ENCODE measurements around the gene MLF2. TPM values are rescaled to one million over a fixed set of nuclear protein-coding genes. Genes with fewer than 3 reads are reported as not detected.

The MLF2 gene
- total and polyA plus RNA-seq, 9 of the 15 experiments (the other 6 are each of a cell fraction or from before 2014, with no cell fraction given) = 11.4 to 190 (median 139) TPM

DNA sequence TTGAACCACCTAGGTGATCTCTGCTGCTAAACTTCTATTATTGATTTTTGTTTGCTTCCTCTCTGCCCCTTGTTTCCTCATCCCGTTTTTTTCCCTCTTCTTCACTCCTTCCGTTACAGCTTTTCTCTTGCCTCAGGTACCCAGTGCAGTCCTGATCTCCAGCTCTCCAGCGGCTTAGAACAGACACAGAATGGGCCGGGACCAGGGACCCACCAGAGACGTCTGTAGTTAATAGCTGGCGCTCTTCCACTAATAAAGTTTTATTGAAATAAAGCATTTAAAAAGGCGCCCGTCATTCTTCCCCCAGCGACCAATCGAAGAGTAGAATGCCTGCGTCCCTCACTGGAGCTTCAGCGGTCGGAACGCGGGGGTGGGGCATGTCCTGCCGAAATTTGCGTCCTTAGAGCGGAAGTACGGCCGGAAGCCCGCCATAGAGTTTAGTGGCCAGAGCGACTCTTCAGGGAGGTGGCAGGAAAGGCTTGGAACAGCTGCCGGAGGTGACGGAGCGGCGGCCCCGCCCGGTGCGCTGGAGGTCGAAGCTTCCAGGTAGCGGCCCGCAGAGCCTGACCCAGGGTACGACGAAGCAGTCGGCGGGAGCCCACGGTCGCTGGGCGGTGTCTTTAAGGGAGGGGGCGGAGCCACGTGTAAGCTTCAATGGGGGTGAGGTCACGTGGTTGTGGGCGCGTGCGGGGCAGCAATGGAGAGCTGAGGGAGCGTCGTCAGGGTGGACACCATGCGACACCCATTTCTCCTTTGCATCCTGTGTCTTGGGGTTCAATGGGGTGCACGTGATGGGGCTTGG, 29.1 kb downstream of the MLF2 start, which contains the start of gene COPS7A (continued):
- TF ChIP-seq CXXC5 (CRISPR knock-in tag; IDR thresholded peaks at IDR 0.05) (peak; percentile 93), ZNF175 (CRISPR knock-in tag; IDR thresholded peaks at IDR 0.05; ENCODE audit: low read depth) (no peak), BCL6 (CRISPR knock-in tag; IDR thresholded peaks at IDR 0.05) (no peak), FOXJ2 (tag; IDR thresholded peaks at IDR 0.05) (peak; percentile 71; the same call in 1 of the 2 replicates), ZNF76 (CRISPR knock-in tag; IDR thresholded peaks at IDR 0.05; ENCODE audit: borderline replicate concordance) (no peak), CBX5 (IDR thresholded peaks at IDR 0.05; ENCODE audit: borderline replicate concordance, low read depth) (no peak), RB1 (IDR thresholded peaks at IDR 0.05; ENCODE audit: low read depth) (peak; percentile 73), PML (IDR thresholded peaks at IDR 0.05; ENCODE audit: low read length) (peak; percentile 19; the same call in 1 of the 2 replicates), GATAD2A (IDR thresholded peaks at IDR 0.05) (no peak), HMG20A (CRISPR knock-in tag; conservative IDR thresholded peaks at IDR 0.05) (no peak), HDAC1 (IDR thresholded peaks at IDR 0.05) (peak in 1 of 2 experiments; percentile 81; a peak in 2 of 4 replicates), MBD2 (IDR thresholded peaks at IDR 0.05; ENCODE audit: borderline replicate concordance, low read depth) (peak; percentile 77)
- TF ChIP-seq, protein P1, sequence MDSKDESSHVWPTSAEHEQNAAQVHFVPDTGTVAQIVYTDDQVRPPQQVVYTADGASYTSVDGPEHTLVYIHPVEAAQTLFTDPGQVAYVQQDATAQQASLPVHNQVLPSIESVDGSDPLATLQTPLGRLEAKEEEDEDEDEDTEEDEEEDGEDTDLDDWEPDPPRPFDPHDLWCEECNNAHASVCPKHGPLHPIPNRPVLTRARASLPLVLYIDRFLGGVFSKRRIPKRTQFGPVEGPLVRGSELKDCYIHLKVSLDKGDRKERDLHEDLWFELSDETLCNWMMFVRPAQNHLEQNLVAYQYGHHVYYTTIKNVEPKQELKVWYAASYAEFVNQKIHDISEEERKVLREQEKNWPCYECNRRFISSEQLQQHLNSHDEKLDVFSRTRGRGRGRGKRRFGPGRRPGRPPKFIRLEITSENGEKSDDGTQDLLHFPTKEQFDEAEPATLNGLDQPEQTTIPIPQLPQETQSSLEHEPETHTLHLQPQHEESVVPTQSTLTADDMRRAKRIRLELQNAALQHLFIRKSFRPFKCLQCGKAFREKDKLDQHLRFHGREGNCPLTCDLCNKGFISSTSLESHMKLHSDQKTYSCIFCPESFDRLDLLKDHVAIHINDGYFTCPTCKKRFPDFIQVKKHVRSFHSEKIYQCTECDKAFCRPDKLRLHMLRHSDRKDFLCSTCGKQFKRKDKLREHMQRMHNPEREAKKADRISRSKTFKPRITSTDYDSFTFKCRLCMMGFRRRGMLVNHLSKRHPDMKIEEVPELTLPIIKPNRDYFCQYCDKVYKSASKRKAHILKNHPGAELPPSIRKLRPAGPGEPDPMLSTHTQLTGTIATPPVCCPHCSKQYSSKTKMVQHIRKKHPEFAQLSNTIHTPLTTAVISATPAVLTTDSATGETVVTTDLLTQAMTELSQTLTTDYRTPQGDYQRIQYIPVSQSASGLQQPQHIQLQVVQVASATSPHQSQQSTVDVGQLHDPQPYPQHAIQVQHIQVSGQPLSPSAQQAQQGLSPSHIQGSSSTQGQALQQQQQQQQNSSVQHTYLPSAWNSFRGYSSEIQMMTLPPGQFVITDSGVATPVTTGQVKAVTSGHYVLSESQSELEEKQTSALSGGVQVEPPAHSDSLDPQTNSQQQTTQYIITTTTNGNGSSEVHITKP (IDR thresholded peaks at IDR 0.05; ENCODE audit: partially characterized antibody) = peak; percentile 41
- TF ChIP-seq, protein P2, sequence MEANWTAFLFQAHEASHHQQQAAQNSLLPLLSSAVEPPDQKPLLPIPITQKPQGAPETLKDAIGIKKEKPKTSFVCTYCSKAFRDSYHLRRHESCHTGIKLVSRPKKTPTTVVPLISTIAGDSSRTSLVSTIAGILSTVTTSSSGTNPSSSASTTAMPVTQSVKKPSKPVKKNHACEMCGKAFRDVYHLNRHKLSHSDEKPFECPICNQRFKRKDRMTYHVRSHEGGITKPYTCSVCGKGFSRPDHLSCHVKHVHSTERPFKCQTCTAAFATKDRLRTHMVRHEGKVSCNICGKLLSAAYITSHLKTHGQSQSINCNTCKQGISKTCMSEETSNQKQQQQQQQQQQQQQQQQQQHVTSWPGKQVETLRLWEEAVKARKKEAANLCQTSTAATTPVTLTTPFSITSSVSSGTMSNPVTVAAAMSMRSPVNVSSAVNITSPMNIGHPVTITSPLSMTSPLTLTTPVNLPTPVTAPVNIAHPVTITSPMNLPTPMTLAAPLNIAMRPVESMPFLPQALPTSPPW (CRISPR knock-in tag; IDR thresholded peaks at IDR 0.05) = peak; percentile 87
- TF ChIP-seq, protein P3, sequence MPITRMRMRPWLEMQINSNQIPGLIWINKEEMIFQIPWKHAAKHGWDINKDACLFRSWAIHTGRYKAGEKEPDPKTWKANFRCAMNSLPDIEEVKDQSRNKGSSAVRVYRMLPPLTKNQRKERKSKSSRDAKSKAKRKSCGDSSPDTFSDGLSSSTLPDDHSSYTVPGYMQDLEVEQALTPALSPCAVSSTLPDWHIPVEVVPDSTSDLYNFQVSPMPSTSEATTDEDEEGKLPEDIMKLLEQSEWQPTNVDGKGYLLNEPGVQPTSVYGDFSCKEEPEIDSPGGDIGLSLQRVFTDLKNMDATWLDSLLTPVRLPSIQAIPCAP (CRISPR knock-in tag; IDR thresholded peaks at IDR 0.05; ENCODE audit: borderline replicate concordance) = no peak
- TF ChIP-seq, protein P4, sequence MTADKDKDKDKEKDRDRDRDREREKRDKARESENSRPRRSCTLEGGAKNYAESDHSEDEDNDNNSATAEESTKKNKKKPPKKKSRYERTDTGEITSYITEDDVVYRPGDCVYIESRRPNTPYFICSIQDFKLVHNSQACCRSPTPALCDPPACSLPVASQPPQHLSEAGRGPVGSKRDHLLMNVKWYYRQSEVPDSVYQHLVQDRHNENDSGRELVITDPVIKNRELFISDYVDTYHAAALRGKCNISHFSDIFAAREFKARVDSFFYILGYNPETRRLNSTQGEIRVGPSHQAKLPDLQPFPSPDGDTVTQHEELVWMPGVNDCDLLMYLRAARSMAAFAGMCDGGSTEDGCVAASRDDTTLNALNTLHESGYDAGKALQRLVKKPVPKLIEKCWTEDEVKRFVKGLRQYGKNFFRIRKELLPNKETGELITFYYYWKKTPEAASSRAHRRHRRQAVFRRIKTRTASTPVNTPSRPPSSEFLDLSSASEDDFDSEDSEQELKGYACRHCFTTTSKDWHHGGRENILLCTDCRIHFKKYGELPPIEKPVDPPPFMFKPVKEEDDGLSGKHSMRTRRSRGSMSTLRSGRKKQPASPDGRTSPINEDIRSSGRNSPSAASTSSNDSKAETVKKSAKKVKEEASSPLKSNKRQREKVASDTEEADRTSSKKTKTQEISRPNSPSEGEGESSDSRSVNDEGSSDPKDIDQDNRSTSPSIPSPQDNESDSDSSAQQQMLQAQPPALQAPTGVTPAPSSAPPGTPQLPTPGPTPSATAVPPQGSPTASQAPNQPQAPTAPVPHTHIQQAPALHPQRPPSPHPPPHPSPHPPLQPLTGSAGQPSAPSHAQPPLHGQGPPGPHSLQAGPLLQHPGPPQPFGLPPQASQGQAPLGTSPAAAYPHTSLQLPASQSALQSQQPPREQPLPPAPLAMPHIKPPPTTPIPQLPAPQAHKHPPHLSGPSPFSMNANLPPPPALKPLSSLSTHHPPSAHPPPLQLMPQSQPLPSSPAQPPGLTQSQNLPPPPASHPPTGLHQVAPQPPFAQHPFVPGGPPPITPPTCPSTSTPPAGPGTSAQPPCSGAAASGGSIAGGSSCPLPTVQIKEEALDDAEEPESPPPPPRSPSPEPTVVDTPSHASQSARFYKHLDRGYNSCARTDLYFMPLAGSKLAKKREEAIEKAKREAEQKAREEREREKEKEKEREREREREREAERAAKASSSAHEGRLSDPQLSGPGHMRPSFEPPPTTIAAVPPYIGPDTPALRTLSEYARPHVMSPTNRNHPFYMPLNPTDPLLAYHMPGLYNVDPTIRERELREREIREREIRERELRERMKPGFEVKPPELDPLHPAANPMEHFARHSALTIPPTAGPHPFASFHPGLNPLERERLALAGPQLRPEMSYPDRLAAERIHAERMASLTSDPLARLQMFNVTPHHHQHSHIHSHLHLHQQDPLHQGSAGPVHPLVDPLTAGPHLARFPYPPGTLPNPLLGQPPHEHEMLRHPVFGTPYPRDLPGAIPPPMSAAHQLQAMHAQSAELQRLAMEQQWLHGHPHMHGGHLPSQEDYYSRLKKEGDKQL (CRISPR knock-in tag; IDR thresholded peaks at IDR 0.05; ENCODE audit: borderline replicate concordance) = no peak

Data from K562 (cell line).